ENCODE data around the gene RGS5. TPM values are rescaled to one million over a fixed set of nuclear protein-coding genes. Genes with fewer than 3 reads are reported as not detected.

Gene RGS5, protein sequence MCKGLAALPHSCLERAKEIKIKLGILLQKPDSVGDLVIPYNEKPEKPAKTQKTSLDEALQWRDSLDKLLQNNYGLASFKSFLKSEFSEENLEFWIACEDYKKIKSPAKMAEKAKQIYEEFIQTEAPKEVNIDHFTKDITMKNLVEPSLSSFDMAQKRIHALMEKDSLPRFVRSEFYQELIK
- total RNA-seq, result 3.2 and 4.1 TPM in 2 replicates

DNA sequence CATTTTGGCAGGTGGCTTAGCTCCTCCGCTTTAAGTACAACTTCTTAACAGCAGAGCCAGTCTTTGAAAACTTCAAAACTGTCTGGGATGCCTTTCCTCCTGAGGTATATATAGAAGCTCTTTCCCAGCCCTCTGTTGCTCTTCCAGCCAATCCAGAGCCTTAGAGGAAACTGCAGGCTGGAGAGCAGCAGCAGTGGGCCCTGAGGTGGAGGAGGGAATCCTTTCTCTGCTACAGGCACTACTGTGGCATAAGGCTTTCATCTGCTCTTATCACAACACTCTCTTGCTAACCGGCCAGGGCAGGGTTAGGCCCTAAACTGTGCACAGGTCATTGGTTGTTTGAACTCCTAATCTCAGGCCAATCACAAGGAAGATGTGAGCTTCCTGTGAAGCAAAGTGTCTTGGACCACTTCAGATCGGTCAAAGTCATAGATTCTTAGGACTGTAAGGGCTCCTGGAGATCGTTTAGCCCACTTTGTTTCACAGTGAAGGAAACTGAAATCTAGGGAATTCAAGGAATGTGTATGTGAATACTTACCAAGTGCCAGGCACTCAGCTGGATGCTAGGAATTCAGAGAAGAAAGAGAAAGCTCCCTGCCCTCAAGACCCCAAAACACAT, at the start of gene RGS5:
Gene RGS5, minus strand, starts transcription at position 84 of the 619 bp plus-strand sequence. Its CDS starts 81 bp downstream, at position 3.

Other genes with a start within 250 kb of the RGS5 start
- gene RGS4, start 133.6 kb downstream of the RGS5 start, total RNA-seq, result 0.21 and 1.2 TPM in 2 replicates
- gene NUF2, start 119.0 kb upstream of the RGS5 start, total RNA-seq, result 0.21 and 2.7 TPM in 2 replicates

Data from tracheal epithelial cell (primary cell).